GM21423 (cell line): ENCODE data around the gene FXYD6.

Source experiments
- ATAC-seq: cut with Tn5 transposase; IDR thresholded peaks from one replicate; pipeline ENCODE4 v1.9.1; 2021; ENCODE audit warnings: mild to moderate bottlenecking, moderate library complexity; ENCODE audit not compliant: unreplicated experiment

The FXYD6 gene

GRCh38 chr11:117831661-117832415 lies 44.6 kb downstream of the FXYD6 start:
- ATAC-seq: no peak

GRCh38 chr11:117830674-117831351 lies 45.6 kb downstream of the FXYD6 start:
- no peak for ATAC-seq

GRCh38 chr11:117830072-117830471 lies 46.4 kb downstream of the FXYD6 start:
- no peak for ATAC-seq

- no peak for ATAC-seq
Observed at GRCh38 chr11:117829369-117829725, 47.1 kb downstream of the FXYD6 start.

- peak; percentile 57 for ATAC-seq
Observed at GRCh38 chr11:117828611-117829368, 47.7 kb downstream of the FXYD6 start.

- ATAC-seq: peak; percentile 9
Observed at GRCh38 chr11:117827521-117828511, 48.6 kb downstream of the FXYD6 start.

GRCh38 chr11:117826832-117827231 lies 49.6 kb downstream of the FXYD6 start:
- no peak for ATAC-seq

GRCh38 chr11:117826190-117826570 lies 50.3 kb downstream of the FXYD6 start:
- ATAC-seq: no peak

GRCh38 chr11:117825538-117826189 lies 50.8 kb downstream of the FXYD6 start:
- ATAC-seq: no peak

GRCh38 chr11:117824571-117825537 lies 51.6 kb downstream of the FXYD6 start, which contains the start of gene FXYD2:
Gene FXYD2 (minus strand): TSS chr11:117824744. CDS start chr11:117824678, 66 bp downstream.
- no peak for ATAC-seq

- no peak for ATAC-seq
Observed at GRCh38 chr11:117823946-117824420, 52.5 kb downstream of the FXYD6 start.

- no peak for ATAC-seq
Observed at GRCh38 chr11:117823294-117823945, 53.0 kb downstream of the FXYD6 start.

- no peak for ATAC-seq
Observed at GRCh38 chr11:117822074-117823033, 54.1 kb downstream of the FXYD6 start.

- no peak for ATAC-seq
Observed at GRCh38 chr11:117821431-117821830, 55.0 kb downstream of the FXYD6 start.

GRCh38 chr11:117820516-117820915 lies 55.9 kb downstream of the FXYD6 start:
- no peak for ATAC-seq

- ATAC-seq: no peak
Observed at GRCh38 chr11:117820071-117820470, 56.4 kb downstream of the FXYD6 start.
